HEK293 (cell line): ENCODE data around the gene SMAD7.

Source experiments
- AEBP2 ChIP-seq: fragments of 450-650 bp; formaldehyde crosslinking; IDR thresholded peaks from 2 replicates; pipeline ENCODE4 v1.5.1; 2016; ENCODE audit warnings: missing biosample characterization, missing genetic modification characterization, borderline replicate concordance
- BCL11B ChIP-seq: fragments of 450-650 bp; formaldehyde crosslinking; IDR thresholded peaks from 2 replicates; pipeline ENCODE4 v1.5.1; 2016; ENCODE audit warnings: low read depth, missing biosample characterization, missing genetic modification characterization
- GLIS2 ChIP-seq: fragments of 450-650 bp; formaldehyde crosslinking; IDR thresholded peaks from 2 replicates; pipeline ENCODE4 v1.5.1; 2016; ENCODE audit warnings: missing biosample characterization, missing genetic modification characterization
- HOXC10 ChIP-seq: sonication (generic); formaldehyde crosslinking; IDR thresholded peaks from 2 replicates; pipeline ENCODE4 v1.8.1; 2023; ENCODE audit warnings: mild to moderate bottlenecking, missing genetic modification reagents
- KLF1 ChIP-seq: fragments of 450-650 bp; formaldehyde crosslinking; IDR thresholded peaks from 2 replicates; pipeline ENCODE4 v1.5.1; 2016; ENCODE audit warnings: missing biosample characterization, missing genetic modification characterization
- KLF10 ChIP-seq: fragments of 450-650 bp; IDR thresholded peaks from 2 replicates; pipeline ENCODE4 v1.5.1; 2018; ENCODE audit warnings: missing biosample characterization, mild to moderate bottlenecking, missing genetic modification characterization
- KLF9 ChIP-seq: fragments of 450-650 bp; formaldehyde crosslinking; IDR thresholded peaks from 2 replicates; pipeline ENCODE4 v1.5.1; 2016; ENCODE audit warnings: missing biosample characterization, missing genetic modification characterization, low read depth
- TSHZ1 ChIP-seq: fragments of 450-650 bp; formaldehyde crosslinking; IDR thresholded peaks from 2 replicates; pipeline ENCODE4 v1.5.1; 2016; ENCODE audit warnings: missing biosample characterization, missing genetic modification characterization, borderline replicate concordance
- ZBTB48 ChIP-seq: fragments of 450-650 bp; formaldehyde crosslinking; IDR thresholded peaks from 2 replicates; pipeline ENCODE4 v1.5.1; 2016; ENCODE audit warnings: missing biosample characterization, missing genetic modification characterization
- ZFP69B ChIP-seq: fragments of 450-650 bp; formaldehyde crosslinking; IDR thresholded peaks from 2 replicates; pipeline ENCODE4 v1.5.1; 2016; ENCODE audit warnings: missing biosample characterization, missing genetic modification characterization
- ZNF132 ChIP-seq: fragments of 450-650 bp; formaldehyde crosslinking; IDR thresholded peaks from 2 replicates; pipeline ENCODE4 v1.5.1; 2017; ENCODE audit warnings: missing biosample characterization, missing genetic modification characterization, borderline replicate concordance
- ZNF221 ChIP-seq: fragments of 450-650 bp; formaldehyde crosslinking; IDR thresholded peaks from 2 replicates; pipeline ENCODE4 v1.5.1; 2017; ENCODE audit warnings: missing biosample characterization, missing genetic modification characterization, borderline replicate concordance
- ZNF248 ChIP-seq: fragments of 450-650 bp; formaldehyde crosslinking; IDR thresholded peaks from 2 replicates; pipeline ENCODE4 v1.5.1; 2017; ENCODE audit warnings: missing biosample characterization, missing genetic modification characterization
- ZNF26 ChIP-seq: fragments of 450-650 bp; formaldehyde crosslinking; IDR thresholded peaks from 2 replicates; pipeline ENCODE4 v1.5.1; 2016; ENCODE audit warnings: missing biosample characterization, missing genetic modification characterization
- ZNF280C ChIP-seq: fragments of 450-650 bp; formaldehyde crosslinking; IDR thresholded peaks from 2 replicates; pipeline ENCODE4 v1.5.1; 2016; ENCODE audit warnings: missing biosample characterization, missing genetic modification characterization
- ZNF341 ChIP-seq: fragments of 450-650 bp; formaldehyde crosslinking; IDR thresholded peaks from 2 replicates; pipeline ENCODE4; 2016; ENCODE audit warnings: low read depth, missing biosample characterization, missing genetic modification characterization
- ZNF394 ChIP-seq: fragments of 450-650 bp; formaldehyde crosslinking; IDR thresholded peaks from 2 replicates; pipeline ENCODE4 v1.5.1; 2016; ENCODE audit warnings: missing biosample characterization, missing genetic modification characterization, mild to moderate bottlenecking, moderate library complexity, borderline replicate concordance
- ZNF404 ChIP-seq: fragments of 450-650 bp; formaldehyde crosslinking; IDR thresholded peaks from 2 replicates; pipeline ENCODE4 v1.5.1; 2017; ENCODE audit warnings: missing biosample characterization, missing genetic modification characterization
- ZNF521 ChIP-seq: fragments of 450-650 bp; formaldehyde crosslinking; IDR thresholded peaks from 2 replicates; pipeline ENCODE4 v1.5.1; 2017; ENCODE audit warnings: missing biosample characterization, mild to moderate bottlenecking, missing genetic modification characterization
- ZNF529 ChIP-seq: fragments of 450-650 bp; formaldehyde crosslinking; IDR thresholded peaks from 2 replicates; pipeline ENCODE4 v1.5.1; 2017; ENCODE audit warnings: missing genetic modification characterization, missing biosample characterization; ENCODE audit not compliant: insufficient replicate concordance
- ZNF530 ChIP-seq: fragments of 450-650 bp; formaldehyde crosslinking; IDR thresholded peaks from 2 replicates; pipeline ENCODE4 v1.5.1; 2016; ENCODE audit warnings: low read depth, missing biosample characterization, missing genetic modification characterization
- ZNF549 ChIP-seq: fragments of 450-650 bp; IDR thresholded peaks from 2 replicates; pipeline ENCODE4 v1.5.1; 2018; ENCODE audit warnings: missing biosample characterization, missing genetic modification characterization, mild to moderate bottlenecking, inconsistent platforms, moderate library complexity
- ZNF555 ChIP-seq: fragments of 450-650 bp; formaldehyde crosslinking; conservative IDR thresholded peaks from 2 replicates; pipeline ENCODE4 v1.5.1; 2017; ENCODE audit warnings: missing biosample characterization, mild to moderate bottlenecking, missing genetic modification characterization, inconsistent platforms
- ZNF580 ChIP-seq: fragments of 450-650 bp; formaldehyde crosslinking; IDR thresholded peaks from 2 replicates; pipeline ENCODE4 v1.5.1; 2016; ENCODE audit warnings: missing biosample characterization, missing genetic modification characterization
- ZNF621 ChIP-seq: fragments of 450-650 bp; formaldehyde crosslinking; IDR thresholded peaks from 2 replicates; pipeline ENCODE4 v1.5.1; 2017; ENCODE audit warnings: missing biosample characterization, missing genetic modification characterization
- ZNF654 ChIP-seq: fragments of 450-650 bp; formaldehyde crosslinking; IDR thresholded peaks from 2 replicates; pipeline ENCODE4 v1.5.1; 2016; ENCODE audit warnings: low read depth, missing biosample characterization, missing genetic modification characterization
- ZNF660 ChIP-seq: fragments of 450-650 bp; IDR thresholded peaks from 2 replicates; pipeline ENCODE4 v1.5.1; 2018; ENCODE audit warnings: missing biosample characterization, mild to moderate bottlenecking, missing genetic modification characterization
- ZNF791 ChIP-seq: fragments of 450-650 bp; formaldehyde crosslinking; IDR thresholded peaks from 2 replicates; pipeline ENCODE4 v1.5.1; 2016; ENCODE audit warnings: missing biosample characterization, missing genetic modification characterization
- ZSCAN4 ChIP-seq: fragments of 450-650 bp; formaldehyde crosslinking; IDR thresholded peaks from 2 replicates; pipeline ENCODE4 v1.5.1; 2017; ENCODE audit warnings: missing biosample characterization, missing genetic modification characterization

SMAD7 gene

GRCh38 chr18:48902023-48902855 is 48.5 kb downstream of the SMAD7 start (continued):
- TF ChIP-seq TSHZ1 (peak; percentile 22; the same call in 1 of the 2 replicates), ZNF530 (no peak), ZNF549 (tag by site-specific recombination) (0 out of 2 replicates have a peak, but pooled peaks have one; percentile 63), ZNF660 (tag by site-specific recombination) (peak; percentile 98), ZNF280C (tag by site-specific recombination) (no peak), ZNF654 (no peak), HOXC10 (no peak), KLF10 (tag by site-specific recombination) (peak; percentile 89), BCL11B (tag by site-specific recombination) (peak; percentile 61), KLF9 (tag by site-specific recombination) (peak; percentile 54; the same call in 1 of the 2 replicates), ZNF555 (tag by site-specific recombination) (no peak), ZNF248 (tag by site-specific recombination) (peak; percentile 31; the same call in 1 of the 2 replicates), ZSCAN4 (tag by site-specific recombination) (no peak), ZNF341 (peak; percentile 86), KLF1 (tag by site-specific recombination) (peak; percentile 95), GLIS2 (tag by site-specific recombination) (peak; percentile 98), ZBTB48 (tag by site-specific recombination) (peak; percentile 79), ZNF529 (tag by site-specific recombination) (no peak), ZNF791 (no peak), ZNF132 (no peak), ZNF621 (no peak), ZNF580 (tag by site-specific recombination) (0 out of 2 replicates have a peak, but pooled peaks have one; percentile 33), ZNF404 (no peak), AEBP2 (no peak), ZNF26 (tag by site-specific recombination) (no peak), ZNF521 (tag by site-specific recombination) (no peak), ZFP69B (tag by site-specific recombination) (peak; percentile 75), ZNF394 (peak; percentile 65; the same call in 1 of the 2 replicates), ZNF221 (tag by site-specific recombination) (no peak)
